ENCODE measurements around the gene METTL17. TPM values are rescaled to one million over a fixed set of nuclear protein-coding genes. Genes with fewer than 3 reads are reported as not detected.

Gene METTL17
- total RNA-seq, 1 experiment from 2014 or later = 39.6 TPM

- Histone ChIP-seq H3K36me3 (ENCODE audit: control insufficient read depth, insufficient read depth, low read length) (no peaks in the 10 kb centered on the region), H3K27ac (ENCODE audit: low read length) (no peak overlapping the region), H3K9me3 (ENCODE audit: control insufficient read depth, insufficient read depth, low read depth, low read length) (no peaks in the 10 kb centered on the region), H3K27me3 (ENCODE audit: control insufficient read depth, insufficient read depth, low read length) (peaks cover 2% of the 10 kb centered on the region; the same call in 1 of the 2 replicates), H3K4me1 (ENCODE audit: control insufficient read depth, insufficient read depth, low read length) (no peaks in the 10 kb centered on the region), H3K4me3 (ENCODE audit: low read depth in 2 of 2, low read length in 2 of 2) (no peak overlapping the region)
- POLR2A ChIA-PET = no interaction called here
- no TSS peak for BruUV-seq (replicated peaks)
- CTCF ChIA-PET = no interaction called here
- no peak for ATAC-seq
- intact Hi-C loops (cut with micrococcal nuclease; ENCODE audit: unreplicated experiment) = no loop called here
- TF ChIP-seq CTCF (IDR thresholded peaks at IDR 0.05) (no peak), TCF7L2 (IDR thresholded peaks at IDR 0.05; ENCODE audit: low read depth, low read length) (no peak), SIN3A (IDR thresholded peaks at IDR 0.05; ENCODE audit: borderline replicate concordance, insufficient read depth, low read depth, low read length) (no peak)
- TF ChIP-seq, protein P1, sequence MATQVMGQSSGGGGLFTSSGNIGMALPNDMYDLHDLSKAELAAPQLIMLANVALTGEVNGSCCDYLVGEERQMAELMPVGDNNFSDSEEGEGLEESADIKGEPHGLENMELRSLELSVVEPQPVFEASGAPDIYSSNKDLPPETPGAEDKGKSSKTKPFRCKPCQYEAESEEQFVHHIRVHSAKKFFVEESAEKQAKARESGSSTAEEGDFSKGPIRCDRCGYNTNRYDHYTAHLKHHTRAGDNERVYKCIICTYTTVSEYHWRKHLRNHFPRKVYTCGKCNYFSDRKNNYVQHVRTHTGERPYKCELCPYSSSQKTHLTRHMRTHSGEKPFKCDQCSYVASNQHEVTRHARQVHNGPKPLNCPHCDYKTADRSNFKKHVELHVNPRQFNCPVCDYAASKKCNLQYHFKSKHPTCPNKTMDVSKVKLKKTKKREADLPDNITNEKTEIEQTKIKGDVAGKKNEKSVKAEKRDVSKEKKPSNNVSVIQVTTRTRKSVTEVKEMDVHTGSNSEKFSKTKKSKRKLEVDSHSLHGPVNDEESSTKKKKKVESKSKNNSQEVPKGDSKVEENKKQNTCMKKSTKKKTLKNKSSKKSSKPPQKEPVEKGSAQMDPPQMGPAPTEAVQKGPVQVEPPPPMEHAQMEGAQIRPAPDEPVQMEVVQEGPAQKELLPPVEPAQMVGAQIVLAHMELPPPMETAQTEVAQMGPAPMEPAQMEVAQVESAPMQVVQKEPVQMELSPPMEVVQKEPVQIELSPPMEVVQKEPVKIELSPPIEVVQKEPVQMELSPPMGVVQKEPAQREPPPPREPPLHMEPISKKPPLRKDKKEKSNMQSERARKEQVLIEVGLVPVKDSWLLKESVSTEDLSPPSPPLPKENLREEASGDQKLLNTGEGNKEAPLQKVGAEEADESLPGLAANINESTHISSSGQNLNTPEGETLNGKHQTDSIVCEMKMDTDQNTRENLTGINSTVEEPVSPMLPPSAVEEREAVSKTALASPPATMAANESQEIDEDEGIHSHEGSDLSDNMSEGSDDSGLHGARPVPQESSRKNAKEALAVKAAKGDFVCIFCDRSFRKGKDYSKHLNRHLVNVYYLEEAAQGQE (IDR thresholded peaks at IDR 0.05; ENCODE audit: insufficient read depth in 1 of 2, low read depth in 2 of 2, low read length in 1 of 2) = no peak
- in situ Hi-C loops (cut with HindIII; ENCODE audit: low pct_unique_long_range_greater_than_20kb, low sequenced_read_pairs) = no loop called here
- no peak for DNase-seq (ENCODE audit: low read depth, low spot score)
Measured at GRCh38 chr14:21019366-21019765, 29.6 kb downstream of the METTL17 start.

DNA sequence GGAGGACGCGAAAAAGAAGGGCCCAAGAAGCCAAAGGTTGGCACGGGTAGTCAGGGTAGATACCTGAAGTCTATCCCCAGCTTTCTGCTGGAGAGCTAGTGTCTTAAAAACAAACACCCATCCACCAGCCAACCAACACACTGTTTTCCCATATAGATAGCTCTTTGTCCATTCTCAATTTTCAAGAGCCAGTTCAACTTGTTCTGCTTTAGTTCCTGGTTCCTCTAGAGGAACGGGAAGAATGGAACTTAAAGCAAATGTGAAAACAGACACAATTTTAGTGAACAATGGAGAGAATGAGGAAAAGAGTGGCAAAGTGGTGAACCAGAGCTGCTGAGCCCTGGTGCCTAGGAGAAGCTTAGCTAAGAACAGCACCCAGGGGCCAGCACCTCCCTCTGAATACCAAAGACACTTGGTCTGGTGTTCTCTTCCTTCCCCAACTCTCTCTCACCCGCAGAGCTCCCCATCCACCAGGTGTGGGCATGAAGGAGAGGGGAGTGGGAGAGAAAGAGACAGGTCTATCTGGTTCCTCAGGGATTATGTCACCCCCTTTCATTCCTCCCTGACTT lies 31.3 kb downstream of the METTL17 start:
- POLR2A ChIA-PET = no interaction called here
- TF ChIP-seq POLR2AphosphoS5 (IDR thresholded peaks at IDR 0.05; ENCODE audit: low read depth, low read length) (no peak), TCF7L2 (IDR thresholded peaks at IDR 0.05; ENCODE audit: low read depth, low read length) (no peak), SIN3A (IDR thresholded peaks at IDR 0.05; ENCODE audit: borderline replicate concordance, insufficient read depth, low read depth, low read length) (no peak), CTCF (IDR thresholded peaks at IDR 0.05) (no peak)
- TF ChIP-seq, protein P1 (IDR thresholded peaks at IDR 0.05; ENCODE audit: insufficient read depth in 1 of 2, low read depth in 2 of 2, low read length in 1 of 2) = no peak
- DNase-seq (ENCODE audit: low read depth, low spot score) = no peak
- no peak overlapping the region for H3K4me3 ChIP-seq (ENCODE audit: low read depth in 2 of 2, low read length in 2 of 2)
- peaks cover 2% of the 10 kb centered on the region; the same call in 1 of the 2 replicates for H3K27me3 ChIP-seq (ENCODE audit: control insufficient read depth, insufficient read depth, low read length)
- in situ Hi-C loops (cut with HindIII; ENCODE audit: low pct_unique_long_range_greater_than_20kb, low sequenced_read_pairs) (no loop called here), intact Hi-C loops (cut with micrococcal nuclease; ENCODE audit: unreplicated experiment) (no loop called here)
- no peaks in the 10 kb centered on the region for H3K9me3 ChIP-seq (ENCODE audit: control insufficient read depth, insufficient read depth, low read depth, low read length)
- no peak overlapping the region for H3K27ac ChIP-seq (ENCODE audit: low read length)
- no TSS peak for BruUV-seq (replicated peaks)
- CTCF ChIA-PET = interaction anchor here (0.6 kb wide), 1 partner anchor 33 kb away, joined by 4 read pairs; no protein-coding TSS in a partner anchor
- no peaks in the 10 kb centered on the region for H3K4me1 ChIP-seq (ENCODE audit: control insufficient read depth, insufficient read depth, low read length)
- H3K36me3 ChIP-seq (ENCODE audit: control insufficient read depth, insufficient read depth, low read length) = no peaks in the 10 kb centered on the region
- ATAC-seq = no peak

Data from Panc1 (cell line).